Limb (tissue), 2 donors: ENCODE data around the gene IFITM5.
"Not testable (repeated sequence)": the region's sequence is repeated elsewhere in the genome, so short reads cannot be mapped to it uniquely, and the experiment has no call there.

Experiments used
- DNase-seq, 2 donors: peaks; one replicate each; pipeline ENCODE4 v3.0.0-alpha.2; 2016; ENCODE audit errors: extremely low spot score in 2 of 2

IFITM5 gene

GRCh38 chr11:328012-328411 lies 28.7 kb upstream of the IFITM5 start:
- no peak for DNase-seq

GRCh38 chr11:327581-327923 lies 28.2 kb upstream of the IFITM5 start:
- DNase-seq, result no peak

GRCh38 chr11:326842-327580 lies 27.7 kb upstream of the IFITM5 start:
- peak in 1 of 2 donors; percentile 63 for DNase-seq

DNA sequence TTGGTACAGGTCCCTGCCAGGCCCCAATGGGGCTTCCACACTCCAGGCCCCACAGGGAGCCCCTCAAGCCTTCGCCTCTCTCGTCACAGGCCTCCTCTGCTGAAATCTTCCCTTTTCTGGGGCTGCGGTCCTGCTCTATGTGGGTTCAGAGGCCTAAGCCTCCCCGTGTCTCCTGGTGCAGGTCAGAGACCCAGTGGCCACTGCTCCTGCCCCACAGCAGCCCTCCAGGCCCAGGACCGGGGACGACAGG lies 27.2 kb upstream of the IFITM5 start:
- no peak for DNase-seq

- DNase-seq, result no peak
These were observed 26.7 kb upstream of the IFITM5 start for GRCh38 chr11:325796-326591.

- DNase-seq, result not testable (repeated sequence)
These were observed 25.5 kb upstream of the IFITM5 start for GRCh38 chr11:324593-325517.

- no peak for DNase-seq
These were observed 24.8 kb upstream of the IFITM5 start for GRCh38 chr11:324156-324555.

- DNase-seq, result not testable (repeated sequence)
These were observed 20.6 kb upstream of the IFITM5 start for GRCh38 chr11:319888-320273.

DNA sequence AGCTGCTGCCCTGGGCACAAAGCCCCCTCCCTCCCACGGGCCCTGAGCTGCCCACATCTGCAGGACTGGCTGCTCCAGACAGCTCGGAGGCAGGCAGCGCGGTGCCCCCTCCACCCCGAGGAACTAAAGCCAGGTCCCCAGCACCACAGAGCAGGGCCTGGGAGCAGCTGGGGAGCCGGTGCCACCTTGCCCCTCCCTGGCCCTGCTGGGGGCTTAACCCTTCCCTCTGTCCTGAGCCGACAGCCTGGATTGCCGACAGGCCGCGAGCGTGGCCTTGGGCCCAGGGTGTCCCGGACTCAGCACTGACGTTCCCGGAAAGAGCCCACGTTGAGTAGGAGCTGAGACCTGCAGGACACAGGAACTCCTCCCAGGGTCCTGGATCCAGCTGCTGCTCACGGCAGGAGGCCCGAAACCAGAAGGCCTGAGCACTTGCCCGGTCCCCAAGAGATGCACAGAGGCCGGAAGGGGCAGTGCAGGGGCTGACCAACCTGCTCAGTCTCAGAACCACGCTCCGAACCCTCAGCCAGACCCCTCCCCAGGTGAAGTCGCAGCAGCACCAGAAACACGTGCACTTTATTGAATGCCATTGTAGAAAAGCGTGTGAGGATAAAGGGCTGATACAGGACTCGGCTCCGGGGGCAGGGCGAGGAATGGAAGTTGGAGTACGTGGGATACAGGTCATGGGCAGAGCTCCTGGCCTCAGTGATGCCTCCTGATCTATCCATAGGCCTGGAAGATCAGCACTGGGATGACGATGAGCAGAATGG lies 20.0 kb upstream of the IFITM5 start:
- not testable (repeated sequence) for DNase-seq

DNA sequence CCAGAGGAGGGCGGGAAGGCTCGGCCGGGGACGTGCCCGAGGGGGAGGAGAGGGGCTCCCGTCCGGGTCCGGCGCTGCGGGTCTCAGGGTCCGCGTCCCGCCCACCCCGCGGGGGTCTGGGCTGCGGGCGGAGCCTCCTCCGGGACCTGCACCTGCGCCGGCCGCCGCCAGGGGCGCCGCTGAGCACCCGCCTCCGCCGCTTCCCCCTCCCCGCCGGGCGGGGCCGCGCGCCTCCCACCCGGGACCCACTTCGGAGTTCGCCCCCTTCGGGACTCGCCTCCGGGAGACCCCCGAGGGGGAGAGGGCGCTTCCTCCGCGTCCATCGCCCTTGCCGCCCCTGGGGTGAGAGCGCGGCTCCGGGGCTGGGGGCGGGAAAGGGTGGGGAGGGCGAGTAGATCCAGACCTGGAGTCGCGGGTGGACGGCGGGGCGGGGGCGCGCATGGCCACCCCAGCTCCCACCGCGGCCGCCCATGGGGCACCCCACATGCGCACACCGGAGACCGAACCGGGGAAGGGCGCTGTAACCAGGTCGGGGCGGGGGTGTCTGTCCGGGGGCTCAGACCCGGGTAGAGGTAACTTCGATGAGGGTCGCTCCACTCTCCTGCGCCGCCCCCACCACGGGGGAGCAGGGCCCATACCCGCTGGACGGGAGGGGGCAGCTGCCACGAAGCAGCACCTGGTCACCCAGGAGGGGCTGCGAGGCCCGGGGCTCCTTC lies 19.2 kb upstream of the IFITM5 start:
- not testable (repeated sequence) for DNase-seq

DNA sequence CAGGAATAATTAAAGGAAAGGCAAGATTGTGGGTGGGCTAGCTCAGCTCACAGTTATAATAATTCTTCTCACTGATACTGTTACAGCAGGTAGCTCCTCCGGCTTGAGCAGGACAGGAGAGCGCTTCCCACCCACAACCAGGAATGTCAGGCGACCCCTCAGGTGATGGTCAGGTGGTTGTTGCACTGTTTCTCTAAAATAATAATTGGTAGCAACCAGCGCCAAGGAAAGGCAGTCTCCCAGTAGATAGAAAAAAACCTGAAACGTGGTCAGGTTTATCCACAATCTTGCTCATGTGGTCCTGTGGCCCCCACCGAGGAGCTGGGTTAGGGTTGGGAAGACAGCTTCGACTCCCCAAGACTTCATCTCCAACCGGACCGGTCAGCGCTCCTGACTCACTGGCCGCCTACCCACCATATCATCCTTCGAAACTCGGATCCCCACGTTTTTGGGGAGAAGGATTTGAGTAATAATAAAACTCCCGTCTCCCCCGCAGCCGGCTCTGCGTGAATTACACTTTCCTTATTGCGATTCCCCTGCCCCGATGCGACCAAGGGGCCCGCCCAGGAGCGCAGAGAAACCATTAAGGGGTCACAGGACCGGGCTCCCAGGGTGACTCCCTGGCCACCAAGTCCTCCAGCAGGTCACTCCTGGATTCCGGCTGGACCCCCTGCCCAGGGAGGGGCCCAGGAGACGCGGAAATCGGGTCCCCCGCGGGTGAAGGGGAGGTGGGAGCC lies 18.5 kb upstream of the IFITM5 start:
- peak in 1 of 2 donors; percentile 21 for DNase-seq

DNA sequence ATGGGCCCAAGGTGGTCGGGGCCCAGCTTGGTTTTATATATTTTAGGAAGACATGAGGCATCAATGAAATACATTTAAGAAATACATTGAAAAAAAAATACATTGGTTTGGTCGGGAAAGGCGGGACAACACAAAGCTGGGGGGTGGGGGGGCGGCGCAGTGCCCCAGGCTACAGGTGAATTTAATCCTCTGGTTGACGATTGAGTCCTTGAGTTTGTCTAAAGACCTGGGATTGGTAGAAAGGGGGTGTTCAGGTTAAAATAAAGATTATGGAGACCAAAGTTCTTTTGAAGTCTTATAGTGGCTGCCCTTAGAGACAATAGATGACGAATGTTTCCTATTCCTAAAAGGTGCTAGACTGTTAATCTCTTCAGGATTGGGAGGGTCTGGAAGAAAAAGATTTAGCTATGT lies 17.6 kb upstream of the IFITM5 start:
- DNase-seq, result no peak

DNA sequence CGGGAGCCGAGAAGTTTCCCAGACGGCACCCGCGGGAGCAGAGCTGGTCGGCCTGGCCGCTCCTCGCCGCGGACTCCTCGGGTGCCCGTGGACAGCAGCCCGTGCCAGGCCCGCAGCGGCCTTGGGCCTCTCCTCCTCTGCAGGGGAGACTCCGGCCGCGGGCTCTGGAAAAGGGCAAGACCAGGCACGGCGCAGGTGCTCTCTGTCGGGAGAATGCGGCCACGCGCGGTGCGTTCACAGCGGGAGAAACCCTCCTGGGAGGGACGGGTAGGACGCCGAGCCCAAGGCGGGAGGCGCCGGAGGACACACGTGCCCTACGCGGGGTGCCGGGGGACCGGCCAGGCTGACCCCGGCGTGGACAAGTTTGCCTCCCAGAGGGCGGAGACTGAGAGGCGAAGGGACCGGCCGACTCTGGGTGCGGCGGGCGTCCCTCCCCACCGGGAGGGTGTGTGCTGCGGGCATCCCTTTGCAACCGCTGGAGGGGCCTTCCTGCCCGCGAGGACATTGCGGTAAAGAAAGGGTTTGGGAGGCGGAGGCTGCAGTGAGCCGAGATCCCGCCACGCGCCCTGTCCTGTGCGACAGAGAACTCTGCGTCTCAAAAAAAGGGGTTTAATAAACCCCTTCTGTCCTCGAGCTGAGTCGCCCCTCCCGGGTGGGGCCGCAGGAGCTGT lies 16.8 kb upstream of the IFITM5 start:
- DNase-seq, result peak in 1 of 2 donors; percentile 44

DNA sequence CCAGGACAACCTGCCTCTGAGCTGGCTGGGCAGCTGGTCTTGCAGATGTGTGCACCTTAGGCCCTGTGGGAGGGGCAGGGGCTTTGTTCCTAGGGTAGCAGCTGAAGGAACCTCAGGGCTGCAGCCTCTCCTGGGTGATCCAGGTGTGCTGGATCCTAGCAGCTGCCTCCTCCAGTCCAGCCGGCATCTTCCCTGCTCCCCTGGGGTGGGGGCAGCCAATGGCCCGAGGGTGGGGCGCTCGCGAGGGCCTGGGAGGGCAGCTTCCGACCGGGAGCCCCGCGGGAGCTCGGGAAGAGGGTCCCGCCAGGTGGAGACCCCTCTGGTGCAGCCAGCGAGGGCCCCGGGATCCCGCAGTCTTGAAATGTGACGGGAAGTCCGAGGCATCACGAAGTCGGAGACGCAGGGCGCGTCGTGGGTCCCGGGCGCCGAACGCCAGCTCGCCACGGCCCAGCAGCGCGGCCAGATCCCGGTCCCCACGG lies 16.2 kb upstream of the IFITM5 start:
- no peak for DNase-seq

DNA sequence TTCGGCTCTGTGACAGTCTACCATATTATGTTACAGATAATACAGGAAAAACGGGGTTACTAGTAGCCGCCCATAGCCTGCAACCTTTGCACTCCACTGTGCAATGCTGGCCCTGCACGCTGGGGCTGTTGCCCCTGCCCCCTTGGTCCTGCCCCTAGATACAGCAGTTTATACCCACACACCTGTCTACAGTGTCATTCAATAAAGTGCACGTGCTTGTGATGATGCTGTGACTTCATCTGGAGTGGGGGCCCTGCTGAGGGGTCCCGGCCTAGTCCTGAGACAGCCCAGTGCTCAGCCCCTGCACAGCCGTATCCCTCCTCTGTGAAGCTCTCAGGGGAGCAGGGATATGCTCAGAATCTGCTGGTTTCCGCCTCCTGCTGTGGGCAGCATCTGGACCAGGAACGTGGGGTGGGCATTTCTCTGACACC lies 15.7 kb upstream of the IFITM5 start:
- DNase-seq, result peak in 1 of 2 donors; percentile 29

GRCh38 chr11:314554-314875 lies 15.2 kb upstream of the IFITM5 start:
- DNase-seq, result not testable (repeated sequence)

DNA sequence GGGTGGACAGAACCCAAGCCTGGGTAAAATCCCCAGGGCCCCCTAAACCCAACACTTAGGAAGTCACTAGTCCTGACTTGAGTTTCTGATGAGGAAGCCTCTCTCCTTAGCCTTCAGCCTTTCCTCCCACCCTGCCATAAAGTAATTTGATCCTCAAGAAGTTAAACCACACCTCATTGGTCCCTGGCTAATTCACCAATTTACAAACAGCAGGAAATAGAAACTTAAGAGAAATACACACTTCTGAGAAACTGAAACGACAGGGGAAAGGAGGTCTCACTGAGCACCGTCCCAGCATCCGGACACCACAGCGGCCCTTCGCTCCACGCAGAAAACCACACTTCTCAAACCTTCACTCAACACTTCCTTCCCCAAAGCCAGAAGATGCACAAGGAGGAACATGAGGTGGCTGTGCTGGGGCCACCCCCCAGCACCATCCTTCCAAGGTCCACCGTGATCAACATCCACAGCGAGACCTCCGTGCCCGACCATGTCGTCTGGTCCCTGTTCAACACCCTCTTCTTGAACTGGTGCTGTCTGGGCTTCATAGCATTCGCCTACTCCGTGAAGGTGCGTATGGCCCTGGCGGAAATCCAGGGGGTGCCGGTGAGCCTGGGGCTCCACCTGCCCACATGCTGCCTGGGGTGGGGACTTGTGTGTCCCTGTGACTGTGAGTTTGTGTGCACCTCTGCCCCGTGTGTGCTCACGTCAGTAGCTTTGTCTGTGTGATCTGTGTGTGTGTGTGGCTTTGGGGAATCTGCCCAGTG lies 14.6 kb upstream of the IFITM5 start, which contains the start of gene IFITM1:
TSS of gene IFITM1 (plus strand) at position 254 of the 767 bp plus-strand sequence. CDS start at position 385, 131 bp downstream.
- DNase-seq, result peak in 1 of 2 donors; percentile 36

DNA sequence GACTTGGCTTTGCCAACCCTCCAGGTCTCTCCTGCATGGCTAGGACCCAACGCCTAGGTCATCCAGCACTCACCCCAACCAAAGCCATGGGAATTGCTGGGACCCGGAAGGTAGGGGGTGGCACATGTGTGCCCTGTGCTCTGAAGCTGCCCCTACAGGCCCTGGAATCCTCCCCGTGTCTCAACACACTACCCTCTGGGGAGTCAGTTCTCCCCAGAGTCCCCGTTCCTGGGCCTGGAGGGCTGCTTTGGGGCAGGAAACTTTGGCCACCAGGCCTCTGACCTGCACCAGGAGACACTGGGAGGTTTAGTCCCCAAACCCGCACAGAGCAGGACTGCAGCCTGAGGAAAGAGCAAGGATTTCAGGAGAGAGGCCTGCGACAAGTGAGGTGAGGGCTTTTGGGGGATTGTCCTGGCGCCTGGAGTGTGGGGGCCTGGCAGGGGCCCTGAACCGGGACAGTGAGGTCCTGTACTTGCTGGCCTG lies 14.0 kb upstream of the IFITM5 start:
- DNase-seq, result no peak
